ENCODE data around the gene GSTA2.
"Not testable (repeated sequence)": the region's sequence is repeated elsewhere in the genome, so short reads cannot be mapped to it uniquely, and the experiment has no call there.

Gene GSTA2

GRCh38 chr6:52706001-52706400 is 57.3 kb downstream of the GSTA2 start:
- Histone ChIP-seq H3K27me3 (replicated peaks; ENCODE audit: insufficient read depth, low read length) (no peaks in the 10 kb centered on the region), H3K9me2 (replicated peaks; ENCODE audit: insufficient read depth, low read length) (no peaks in the 10 kb centered on the region), H3K9ac (ENCODE audit: low read length) (no peak overlapping the region), H3K4me3 (ENCODE audit: low read length) (no peak overlapping the region), H3K4me1 (ENCODE audit: low read length) (no peaks in the 10 kb centered on the region), H4K20me1 (ENCODE audit: insufficient read depth, low read length) (no peaks in the 10 kb centered on the region), H3K9me3 (replicated peaks; ENCODE audit: insufficient read depth, low read length) (no peaks in the 10 kb centered on the region), H3K79me2 (ENCODE audit: low read length) (no peaks in the 10 kb centered on the region), H3F3A (ENCODE audit: insufficient read depth, low read length) (no peaks in the 10 kb centered on the region), H3K4me2 (ENCODE audit: low read depth, low read length) (no peak overlapping the region), H3K36me3 (replicated peaks; ENCODE audit: insufficient read depth, low read length) (no peaks in the 10 kb centered on the region), H2AFZ (ENCODE audit: low read length) (no peak overlapping the region), H3K27ac (ENCODE audit: low read length) (no peak overlapping the region)
- TF ChIP-seq CTCF (IDR thresholded peaks at IDR 0.05; ENCODE audit: low read length) (no peak), EZH2 (optimal IDR thresholded peaks at IDR 0.05; ENCODE audit: low read depth, low read length) (no peak), EZH2phosphoT487 (IDR thresholded peaks at IDR 0.05; ENCODE audit: low read length) (no peak)
- DNase-seq: no peak

- H3K9me2 ChIP-seq (replicated peaks; ENCODE audit: insufficient read depth, low read length); H3F3A ChIP-seq (ENCODE audit: insufficient read depth, low read length); H3K9me3 ChIP-seq (replicated peaks; ENCODE audit: insufficient read depth, low read length); H4K20me1 ChIP-seq (ENCODE audit: insufficient read depth, low read length); H2AFZ ChIP-seq (ENCODE audit: low read length); DNase-seq; H3K4me2 ChIP-seq (ENCODE audit: low read depth, low read length); H3K79me2 ChIP-seq (ENCODE audit: low read length); H3K4me1 ChIP-seq (ENCODE audit: low read length); H3K27ac ChIP-seq (ENCODE audit: low read length); H3K9ac ChIP-seq (ENCODE audit: low read length); H3K4me3 ChIP-seq (ENCODE audit: low read length); H3K36me3 ChIP-seq (replicated peaks; ENCODE audit: insufficient read depth, low read length); H3K27me3 ChIP-seq (replicated peaks; ENCODE audit: insufficient read depth, low read length): not testable (repeated sequence)
Observed at GRCh38 chr6:52704781-52705502, 58.3 kb downstream of the GSTA2 start.

- H3K27ac ChIP-seq (ENCODE audit: low read length): no peak overlapping the region
- H3K9me2 ChIP-seq (replicated peaks; ENCODE audit: insufficient read depth, low read length): no peaks in the 10 kb centered on the region
- TF ChIP-seq CTCF (IDR thresholded peaks at IDR 0.05; ENCODE audit: low read length): no peak
- no peak for TF ChIP-seq EZH2 (optimal IDR thresholded peaks at IDR 0.05; ENCODE audit: low read depth, low read length)
- no peak for TF ChIP-seq EZH2phosphoT487 (IDR thresholded peaks at IDR 0.05; ENCODE audit: low read length)
- no peaks in the 10 kb centered on the region for H3K27me3 ChIP-seq (replicated peaks; ENCODE audit: insufficient read depth, low read length)
- no peak for DNase-seq
- H3K9me3 ChIP-seq (replicated peaks; ENCODE audit: insufficient read depth, low read length): no peaks in the 10 kb centered on the region
- H3K36me3 ChIP-seq (replicated peaks; ENCODE audit: insufficient read depth, low read length): no peaks in the 10 kb centered on the region
- H3K4me1 ChIP-seq (ENCODE audit: low read length): no peaks in the 10 kb centered on the region
- H2AFZ ChIP-seq (ENCODE audit: low read length): no peak overlapping the region
- H4K20me1 ChIP-seq (ENCODE audit: insufficient read depth, low read length): no peaks in the 10 kb centered on the region
- H3K79me2 ChIP-seq (ENCODE audit: low read length): no peaks in the 10 kb centered on the region
- no peaks in the 10 kb centered on the region for H3F3A ChIP-seq (ENCODE audit: insufficient read depth, low read length)
- no peak overlapping the region for H3K4me3 ChIP-seq (ENCODE audit: low read length)
- no peak overlapping the region for H3K9ac ChIP-seq (ENCODE audit: low read length)
- H3K4me2 ChIP-seq (ENCODE audit: low read depth, low read length): no peak overlapping the region
Observed at GRCh38 chr6:52704060-52704459, 59.2 kb downstream of the GSTA2 start.

Measured in MM.1S (cell line).